ENCODE data around the gene HNRNPL. TPM values are rescaled to one million over a fixed set of nuclear protein-coding genes. Genes with fewer than 3 reads are reported as not detected.
A peak's percentile ranks its signal among the peaks of the same experiment; 100 is the strongest.

Gene HNRNPL
- total and polyA plus RNA-seq, 9 of the 15 experiments (the other 6 are each of a cell fraction or from before 2014, with no cell fraction given) = 39.5 to 610 (median 299) TPM

GRCh38 chr19:38851622-38852230 lies 1.9 kb upstream of the HNRNPL start (continued):
- TF ChIP-seq ZBTB2 (IDR thresholded peaks at IDR 0.05) (peak; percentile 47; the same call in 1 of the 2 replicates), NCOA4 (IDR thresholded peaks at IDR 0.05; ENCODE audit: partially characterized antibody) (no peak), FOS (IDR thresholded peaks at IDR 0.05; ENCODE audit: extremely low read depth, insufficient read length) (no peak), DACH1 (IDR thresholded peaks at IDR 0.05; ENCODE audit: partially characterized antibody) (no peak), ZFP30 (CRISPR knock-in tag; IDR thresholded peaks at IDR 0.05; ENCODE audit: borderline replicate concordance) (no peak), ZNF707 (CRISPR knock-in tag; conservative IDR thresholded peaks at IDR 0.05) (no peak), ZNF444 (CRISPR knock-in tag; IDR thresholded peaks at IDR 0.05) (peak; percentile 88), ZBTB43 (CRISPR knock-in tag; IDR thresholded peaks at IDR 0.05) (no peak), NR4A1 (CRISPR knock-in tag; IDR thresholded peaks at IDR 0.05) (no peak), NR4A1 (tag; IDR thresholded peaks at IDR 0.05) (peak; percentile 45; the same call in 1 of the 2 replicates), HDAC6 (IDR thresholded peaks at IDR 0.05; ENCODE audit: low read depth, low read length) (no peak), SMC3 (conservative IDR thresholded peaks at IDR 0.05; ENCODE audit: insufficient read depth, low read depth, low read length) (no peak), MAX (CRISPR knock-in tag; IDR thresholded peaks at IDR 0.05) (peak; percentile 98), JUND (IDR thresholded peaks at IDR 0.05; ENCODE audit: borderline replicate concordance, low read depth, low read length) (peak; percentile 51), JUND (tag; IDR thresholded peaks at IDR 0.05; ENCODE audit: borderline replicate concordance, low read depth, low read length) (no peak; the same call in 2 of the 3 replicates), E2F6 (IDR thresholded peaks at IDR 0.05; ENCODE audit: borderline replicate concordance in 1 of 2, extremely low read depth in 1 of 2, insufficient read depth in 1 of 2, insufficient read length in 1 of 2, low read depth in 1 of 2, low read length in 1 of 2, poor library complexity in 1 of 2, severe bottlenecking in 1 of 2) (peak; percentile 78 to 93), ARHGAP35 (IDR thresholded peaks at IDR 0.05; ENCODE audit: partially characterized antibody) (no peak), ETS1 (conservative IDR thresholded peaks at IDR 0.05; ENCODE audit: control insufficient read depth, low read depth, low read length) (peak; percentile 55; the same call in 1 of the 2 replicates), ETV6 (IDR thresholded peaks at IDR 0.05; ENCODE audit: borderline replicate concordance in 1 of 2, low read depth in 2 of 2, low read length in 1 of 2) (no peak), ETV6 (CRISPR knock-in tag; IDR thresholded peaks at IDR 0.05; ENCODE audit: borderline replicate concordance) (no peak), DPF2 (IDR thresholded peaks at IDR 0.05) (no peak; the same call in 1 of the 2 replicates), ZNF780A (CRISPR knock-in tag; IDR thresholded peaks at IDR 0.05) (peak; percentile 68; the same call in 1 of the 2 replicates)
